K562 (cell line): Measurements from ENCODE around the gene ANKRD49. TPM values are rescaled to one million over a fixed set of nuclear protein-coding genes. Genes with fewer than 3 reads are reported as not detected.

Experiments
- ATAC-seq: fragments of 200-7000 bp; cut with Tn5 transposase; 3 replicates; pipeline ENCODE4 v1.9.1; 2020; ENCODE audit warnings: moderate library complexity
- BruUV-seq: library from RNA; stranded (reverse); fragments of 400-500 nt; replicated peaks from 2 replicates; lab custom pipeline; 2021; lab: Mats Ljungman, UMichigan
- CTCF ChIA-PET: fragments of 300-600 bp; formaldehyde crosslinking; extraction: SDS; loops from one replicate; lab custom pipeline; 2021; ENCODE audit warnings: low intra/inter-chr PET ratio; lab: Yijun Ruan, JAX
- POLR2A ChIA-PET: fragments of 300-600, 350-650 bp; sonication (Branson Sonifier 250); formaldehyde crosslinking; extraction: SDS; loops from one replicate; lab custom pipeline; 2021; ENCODE audit warnings: antibody characterized with exemption, inconsistent platforms; lab: Yijun Ruan, JAX
- DNase-seq, 4 experiments: peaks; one replicate each; pipeline versions ENCODE4 v3.0.0 to v3.0.0-alpha.2; 2011 to 2018; ENCODE audit warnings: low spot score in 3 of 4, mixed read lengths in 3 of 4; ENCODE audit errors: extremely low read depth in 1 of 4
- FAIRE-seq: peaks from 2 replicates; lab custom pipeline; 2011; peaks lifted over from hg19 to GRCh38; lab: Jason Lieb, UNC
- H2AFZ ChIP-seq: 2 replicates; pipeline ENCODE4 v1.6.0; 2011; ENCODE audit warnings: low read depth, low read length, control low read depth, inconsistent platforms
- H3K27ac ChIP-seq: fragments of 200-600 bp; 3 replicates; pipeline ENCODE4 v1.8.0; 2011; ENCODE audit warnings: low read depth, mild to moderate bottlenecking, control low read depth, inconsistent platforms, low read length, moderate library complexity, mixed read lengths; ENCODE audit errors: extremely low read depth
- H3K27me3 ChIP-seq, 2 experiments: fragments of 300-600 bp in 1 of 2; 2 replicates in 1 of 2; 3 replicates in 1 of 2; pipeline versions ENCODE4 v1.6.0 to v1.8.0; 2011; ENCODE audit warnings: inconsistent platforms in 2 of 2, low read length in 2 of 2, mild to moderate bottlenecking in 1 of 2, mixed read lengths in 1 of 2, moderate library complexity in 1 of 2; ENCODE audit not compliant: control insufficient read depth in 2 of 2, insufficient read depth in 2 of 2
- H3K36me3 ChIP-seq: fragments of 300-600 bp; 3 replicates; pipeline ENCODE4 v1.8.0; 2011; ENCODE audit warnings: mild to moderate bottlenecking, low read length, inconsistent platforms; ENCODE audit not compliant: control insufficient read depth, insufficient read depth
- H3K4me1 ChIP-seq, 2 experiments: fragments of 200-600 bp in 1 of 2; replicated peaks in 1 of 2; 2 replicates in 1 of 2; 3 replicates in 1 of 2; pipeline versions ENCODE4 v1.5.1 to v1.8.0; 2011; ENCODE audit warnings: inconsistent platforms in 2 of 2, low read length in 2 of 2, mild to moderate bottlenecking in 1 of 2, mixed read lengths in 1 of 2, moderate library complexity in 1 of 2; ENCODE audit not compliant: control insufficient read depth in 2 of 2, insufficient read depth in 2 of 2
- H3K4me2 ChIP-seq: 2 replicates; pipeline ENCODE4 v1.6.1; 2011; ENCODE audit warnings: low read length, control low read depth, inconsistent platforms, mixed read lengths; ENCODE audit not compliant: insufficient read depth
- H3K4me3 ChIP-seq: fragments of 200-600 bp; sonication (generic), shearing (Covaris generic); 2 replicates; pipeline ENCODE4 v1.5.1; 2016; ENCODE audit warnings: control low read depth, inconsistent platforms
- H3K79me2 ChIP-seq: fragments of 200-600 bp; 3 replicates; pipeline ENCODE4 v1.8.0; 2011; ENCODE audit warnings: low read length, inconsistent platforms; ENCODE audit not compliant: control insufficient read depth, insufficient read depth
- H3K9ac ChIP-seq, 2 experiments: 2 replicates each; pipeline versions ENCODE4 v1.6.0 to v1.6.1; 2011; ENCODE audit warnings: low read depth in 2 of 2, low read length in 2 of 2, control low read depth in 1 of 2, inconsistent platforms in 1 of 2, mild to moderate bottlenecking in 1 of 2, mixed read lengths in 1 of 2; ENCODE audit not compliant: insufficient read depth in 1 of 2
- H3K9me1 ChIP-seq: one replicate; pipeline ENCODE4 v1.6.0; 2011; ENCODE audit warnings: inconsistent platforms, mild to moderate bottlenecking, low read length, moderate library complexity; ENCODE audit not compliant: control insufficient read depth, insufficient read depth
- H3K9me3 ChIP-seq: replicated peaks from 2 replicates; pipeline ENCODE4 v1.5.1; 2011; ENCODE audit warnings: low read depth, low read length, inconsistent platforms; ENCODE audit not compliant: control insufficient read depth, insufficient read depth
- H4K20me1 ChIP-seq: replicated peaks from 2 replicates; pipeline ENCODE4 v1.6.1; 2011; ENCODE audit warnings: low read length, inconsistent platforms, mixed read lengths; ENCODE audit not compliant: control insufficient read depth, insufficient read depth
- CBX3 ChIP-seq, 2 experiments: IDR thresholded peaks; 1 replicate in 1 of 2; 2 replicates in 1 of 2; pipeline ENCODE4 v1.6.1; 2012; ENCODE audit warnings: inconsistent platforms in 2 of 2, low read length in 2 of 2, borderline replicate concordance in 1 of 2, control low read depth in 1 of 2
- CEBPB ChIP-seq: fragments of 450-650 bp; IDR thresholded peaks from 2 replicates; pipeline ENCODE4 v1.6.1; 2016; ENCODE audit warnings: missing genetic modification characterization, missing compliant biosample characterization
- MEF2D ChIP-seq: conservative IDR thresholded peaks from 2 replicates; pipeline ENCODE4 v1.6.1; 2016; ENCODE audit warnings: low read depth, missing genetic modification characterization, missing compliant biosample characterization
- NR2C1 ChIP-seq, 2 experiments: fragments of 450-650 bp; IDR thresholded peaks; 2 replicates each; pipeline ENCODE4 v1.6.1; 2017; ENCODE audit warnings: mild to moderate bottlenecking in 2 of 2, antibody characterized with exemption in 1 of 2, inconsistent platforms in 1 of 2, missing compliant biosample characterization in 1 of 2, missing genetic modification characterization in 1 of 2
- SMAD4 ChIP-seq: fragments of 250-450 bp; sonication (Bioruptor Pico); conservative IDR thresholded peaks from 2 replicates; pipeline ENCODE4 v1.8.0; 2021; ENCODE audit warnings: inconsistent platforms, mild to moderate bottlenecking, moderate library complexity
- TAF9B ChIP-seq: fragments of 450-650 bp; IDR thresholded peaks from 2 replicates; pipeline ENCODE4 v1.6.1; 2018; ENCODE audit warnings: mild to moderate bottlenecking; ENCODE audit not compliant: partially characterized antibody
- TEAD2 ChIP-seq: fragments of 450-650 bp; IDR thresholded peaks from 2 replicates; pipeline ENCODE4 v1.6.1; 2016; ENCODE audit warnings: missing genetic modification characterization, control low read depth, missing compliant biosample characterization
- ZNF311 ChIP-seq: fragments of 250-450 bp; sonication (Bioruptor Pico); IDR thresholded peaks from 2 replicates; pipeline ENCODE4 v1.4.0; 2020; ENCODE audit warnings: mild to moderate bottlenecking, moderate library complexity
- ZNF75A ChIP-seq: fragments of 450-650 bp; formaldehyde crosslinking; IDR thresholded peaks from 2 replicates; pipeline ENCODE4 v1.4.0; 2020; ENCODE audit warnings: mild to moderate bottlenecking
- in situ Hi-C: fragments of 300-500 bp; cut with MboI; formaldehyde crosslinking; loops from 4 replicates; pipeline ENCODE4 v1.15.0; 2018; ENCODE audit warnings: inconsistent platforms, mixed read lengths
- intact Hi-C: fragments of 100-400 bp; cut with micrococcal nuclease; formaldehyde crosslinking; loops from 2 replicates; pipeline ENCODE4 v1.14.2; 2022
- polyA plus RNA-seq, 8 experiments: library from polyadenylated mRNA; depleted of rRNA in 4 of 8; stranded (reverse) in 5 of 8; unstranded in 3 of 8; fragments of >200 nt; fragmentation: Nextera tagmentation in 2 of 8; fragmentation: Illumina TruSeq in 1 of 8; extraction: Ambion mirVana in 2 of 8; extraction: Trizol in 1 of 8; gene quantifications; 2 replicates each; pipeline versions ENCODE4 v1.2.1 to v1.2.3, GENCODE V29; 2011 to 2014; ENCODE audit warnings: inconsistent platforms in 1 of 8, missing spikeins in 1 of 8
- total RNA-seq, 7 experiments: library from RNA; depleted of rRNA in 6 of 7; stranded (reverse); fragments of >200 nt in 6 of 7; fragmentation: Illumina TruSeq in 2 of 7; extraction: Trizol in 2 of 7; gene quantifications; 2 replicates each; pipeline versions ENCODE4 v1.2.1 to v1.2.3, GENCODE V29; 2011 to 2021; ENCODE audit warnings: low replicate concordance in 1 of 7
- TF ChIP-seq, protein P1 (sequence below), 2 experiments: fragments of 150-350 bp in 1 of 2; IDR thresholded peaks; 2 replicates each; pipeline ENCODE4 v1.6.1; 2012 to 2016; ENCODE audit warnings: low read depth in 2 of 2, low read length in 2 of 2, mild to moderate bottlenecking in 1 of 2, moderate library complexity in 1 of 2
- TF ChIP-seq, protein P2 (sequence below), 2 experiments: fragments of 450-650 bp; formaldehyde crosslinking in 1 of 2; IDR thresholded peaks; 2 replicates each; pipeline versions ENCODE4 v1.4.0 to v1.6.1; 2014 to 2020; ENCODE audit warnings: mild to moderate bottlenecking in 2 of 2, borderline replicate concordance in 1 of 2, low read depth in 1 of 2

ANKRD49 gene
- total and polyA plus RNA-seq, 9 of the 15 experiments (the other 6 are each of a cell fraction or from before 2014, with no cell fraction given), result 13.4 to 43.5 (median 30.6) TPM

DNA sequence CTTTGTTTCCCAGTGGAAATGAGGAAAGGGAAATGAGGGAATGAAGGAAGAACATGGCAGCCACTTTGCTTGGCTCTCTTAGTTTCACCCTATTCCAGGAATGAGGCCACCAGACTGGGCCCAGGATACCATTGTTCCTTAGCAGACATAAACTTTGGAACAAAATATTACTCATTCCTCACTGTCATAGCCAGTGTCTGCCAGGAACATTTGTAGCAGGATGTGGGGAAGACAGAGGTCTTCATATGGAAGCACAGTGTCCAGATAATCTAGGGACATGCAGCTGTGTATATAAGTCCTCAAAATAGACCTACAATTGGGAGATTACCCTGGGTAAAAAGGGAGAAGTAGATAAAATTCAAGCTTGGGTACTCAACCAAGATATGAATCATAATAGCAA lies 34.8 kb downstream of the ANKRD49 start:
- POLR2A ChIA-PET, result no interaction called here
- Histone ChIP-seq H3K27ac (no peak overlapping the region), H4K20me1 (no peaks in the 10 kb centered on the region), H2AFZ (no peak overlapping the region), H3K9ac (no peak overlapping the region), H3K4me3 (no peak overlapping the region), H3K79me2 (no peaks in the 10 kb centered on the region), H3K9me3 (no peaks in the 10 kb centered on the region), H3K36me3 (no peaks in the 10 kb centered on the region), H3K27me3 (no peaks in the 10 kb centered on the region; a peak in 1 of 5 replicates), H3K9me1 (no peaks in the 10 kb centered on the region), H3K4me1 (no peaks in the 10 kb centered on the region; a peak in 1 of 5 replicates), H3K4me2 (no peak overlapping the region)
- no peak for DNase-seq
- no peak for ATAC-seq
- intact Hi-C loops (loop anchor here (10.0 kb wide), 2 partner anchors 236 to 366 kb away; partner anchors contain the start of gene AMOTL1), in situ Hi-C loops (no loop called here)
- BruUV-seq, result no TSS peak
- CTCF ChIA-PET, result no interaction called here
- no peak for FAIRE-seq
- TF ChIP-seq ZNF311 (CRISPR knock-in tag), result no peak
- no peak for TF ChIP-seq TAF9B
- no peak for TF ChIP-seq NR2C1 (IDR thresholded peaks at IDR 0.05)
- TF ChIP-seq NR2C1 (tag; IDR thresholded peaks at IDR 0.05), result no peak
- TF ChIP-seq, protein P1, sequence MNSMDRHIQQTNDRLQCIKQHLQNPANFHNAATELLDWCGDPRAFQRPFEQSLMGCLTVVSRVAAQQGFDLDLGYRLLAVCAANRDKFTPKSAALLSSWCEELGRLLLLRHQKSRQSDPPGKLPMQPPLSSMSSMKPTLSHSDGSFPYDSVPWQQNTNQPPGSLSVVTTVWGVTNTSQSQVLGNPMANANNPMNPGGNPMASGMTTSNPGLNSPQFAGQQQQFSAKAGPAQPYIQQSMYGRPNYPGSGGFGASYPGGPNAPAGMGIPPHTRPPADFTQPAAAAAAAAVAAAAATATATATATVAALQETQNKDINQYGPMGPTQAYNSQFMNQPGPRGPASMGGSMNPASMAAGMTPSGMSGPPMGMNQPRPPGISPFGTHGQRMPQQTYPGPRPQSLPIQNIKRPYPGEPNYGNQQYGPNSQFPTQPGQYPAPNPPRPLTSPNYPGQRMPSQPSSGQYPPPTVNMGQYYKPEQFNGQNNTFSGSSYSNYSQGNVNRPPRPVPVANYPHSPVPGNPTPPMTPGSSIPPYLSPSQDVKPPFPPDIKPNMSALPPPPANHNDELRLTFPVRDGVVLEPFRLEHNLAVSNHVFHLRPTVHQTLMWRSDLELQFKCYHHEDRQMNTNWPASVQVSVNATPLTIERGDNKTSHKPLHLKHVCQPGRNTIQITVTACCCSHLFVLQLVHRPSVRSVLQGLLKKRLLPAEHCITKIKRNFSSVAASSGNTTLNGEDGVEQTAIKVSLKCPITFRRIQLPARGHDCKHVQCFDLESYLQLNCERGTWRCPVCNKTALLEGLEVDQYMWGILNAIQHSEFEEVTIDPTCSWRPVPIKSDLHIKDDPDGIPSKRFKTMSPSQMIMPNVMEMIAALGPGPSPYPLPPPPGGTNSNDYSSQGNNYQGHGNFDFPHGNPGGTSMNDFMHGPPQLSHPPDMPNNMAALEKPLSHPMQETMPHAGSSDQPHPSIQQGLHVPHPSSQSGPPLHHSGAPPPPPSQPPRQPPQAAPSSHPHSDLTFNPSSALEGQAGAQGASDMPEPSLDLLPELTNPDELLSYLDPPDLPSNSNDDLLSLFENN (IDR thresholded peaks at IDR 0.05; ENCODE audit: low read depth in 2 of 2, low read length in 2 of 2), result no peak
- TF ChIP-seq ZNF75A (CRISPR knock-in tag), result no peak
- no peak for TF ChIP-seq CBX3 (IDR thresholded peaks at IDR 0.05; ENCODE audit: borderline replicate concordance in 1 of 2, low read length in 2 of 2)
- TF ChIP-seq CEBPB, result no peak
- peak; percentile 56 for TF ChIP-seq SMAD4
- TF ChIP-seq, protein P2, sequence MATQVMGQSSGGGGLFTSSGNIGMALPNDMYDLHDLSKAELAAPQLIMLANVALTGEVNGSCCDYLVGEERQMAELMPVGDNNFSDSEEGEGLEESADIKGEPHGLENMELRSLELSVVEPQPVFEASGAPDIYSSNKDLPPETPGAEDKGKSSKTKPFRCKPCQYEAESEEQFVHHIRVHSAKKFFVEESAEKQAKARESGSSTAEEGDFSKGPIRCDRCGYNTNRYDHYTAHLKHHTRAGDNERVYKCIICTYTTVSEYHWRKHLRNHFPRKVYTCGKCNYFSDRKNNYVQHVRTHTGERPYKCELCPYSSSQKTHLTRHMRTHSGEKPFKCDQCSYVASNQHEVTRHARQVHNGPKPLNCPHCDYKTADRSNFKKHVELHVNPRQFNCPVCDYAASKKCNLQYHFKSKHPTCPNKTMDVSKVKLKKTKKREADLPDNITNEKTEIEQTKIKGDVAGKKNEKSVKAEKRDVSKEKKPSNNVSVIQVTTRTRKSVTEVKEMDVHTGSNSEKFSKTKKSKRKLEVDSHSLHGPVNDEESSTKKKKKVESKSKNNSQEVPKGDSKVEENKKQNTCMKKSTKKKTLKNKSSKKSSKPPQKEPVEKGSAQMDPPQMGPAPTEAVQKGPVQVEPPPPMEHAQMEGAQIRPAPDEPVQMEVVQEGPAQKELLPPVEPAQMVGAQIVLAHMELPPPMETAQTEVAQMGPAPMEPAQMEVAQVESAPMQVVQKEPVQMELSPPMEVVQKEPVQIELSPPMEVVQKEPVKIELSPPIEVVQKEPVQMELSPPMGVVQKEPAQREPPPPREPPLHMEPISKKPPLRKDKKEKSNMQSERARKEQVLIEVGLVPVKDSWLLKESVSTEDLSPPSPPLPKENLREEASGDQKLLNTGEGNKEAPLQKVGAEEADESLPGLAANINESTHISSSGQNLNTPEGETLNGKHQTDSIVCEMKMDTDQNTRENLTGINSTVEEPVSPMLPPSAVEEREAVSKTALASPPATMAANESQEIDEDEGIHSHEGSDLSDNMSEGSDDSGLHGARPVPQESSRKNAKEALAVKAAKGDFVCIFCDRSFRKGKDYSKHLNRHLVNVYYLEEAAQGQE (IDR thresholded peaks at IDR 0.05; ENCODE audit: borderline replicate concordance), result no peak
- TF ChIP-seq, protein P2 (CRISPR knock-in tag; IDR thresholded peaks at IDR 0.05; ENCODE audit: low read depth), result no peak
- TF ChIP-seq TEAD2 (tag), result no peak
- 0 out of 2 replicates have a peak, but pooled peaks have one; percentile 33 for TF ChIP-seq MEF2D (tag)
